HG02885 (cell line): ENCODE measurements around the gene CAMSAP1.
"Not testable (repeated sequence)": the region's sequence is repeated elsewhere in the genome, so short reads cannot be mapped to it uniquely, and the experiment has no call there.

Experiments used
- ATAC-seq: cut with Tn5 transposase; IDR thresholded peaks from one replicate; pipeline ENCODE4 v1.9.1; 2021; ENCODE audit warnings: mild to moderate bottlenecking; ENCODE audit not compliant: unreplicated experiment, poor library complexity

Gene CAMSAP1

GRCh38 chr9:135943604-135944003 lies 36.3 kb upstream of the CAMSAP1 start:
- ATAC-seq, result not testable (repeated sequence)

GRCh38 chr9:135941288-135941995 lies 34.1 kb upstream of the CAMSAP1 start:
- ATAC-seq, result no peak

- ATAC-seq, result no peak
Observed at GRCh38 chr9:135939351-135940265, 32.3 kb upstream of the CAMSAP1 start.

GRCh38 chr9:135937521-135938489 lies 30.5 kb upstream of the CAMSAP1 start:
- no peak for ATAC-seq

GRCh38 chr9:135933114-135933513 lies 25.8 kb upstream of the CAMSAP1 start:
- no peak for ATAC-seq

- ATAC-seq, result no peak
Observed at GRCh38 chr9:135932656-135933055, 25.3 kb upstream of the CAMSAP1 start.

- ATAC-seq, result no peak
Observed at GRCh38 chr9:135931349-135931820, 24.0 kb upstream of the CAMSAP1 start.

- no peak for ATAC-seq
Observed at GRCh38 chr9:135930446-135931345, 23.4 kb upstream of the CAMSAP1 start.

- no peak for ATAC-seq
Observed at GRCh38 chr9:135929656-135930445, 22.5 kb upstream of the CAMSAP1 start.

- ATAC-seq, result no peak
Observed at GRCh38 chr9:135928731-135929655, 21.6 kb upstream of the CAMSAP1 start.

GRCh38 chr9:135928074-135928730 lies 20.9 kb upstream of the CAMSAP1 start:
- ATAC-seq, result no peak

GRCh38 chr9:135927195-135928013 lies 20.1 kb upstream of the CAMSAP1 start:
- no peak for ATAC-seq

- no peak for ATAC-seq
Observed at GRCh38 chr9:135926402-135927194, 19.3 kb upstream of the CAMSAP1 start.

- no peak for ATAC-seq
Observed at GRCh38 chr9:135925496-135926133, 18.3 kb upstream of the CAMSAP1 start.
